Measurements from ENCODE around the gene CNOT4.
A peak's percentile ranks its signal among the peaks of the same experiment; 100 is the strongest.
"Not testable (repeated sequence)": the region's sequence is repeated elsewhere in the genome, so short reads cannot be mapped to it uniquely, and the experiment has no call there.

CNOT4 gene

GRCh38 chr7:135359615-135360014 is 150.3 kb downstream of the CNOT4 start:
- DNase-seq = no peak

- no peak for DNase-seq
These were observed 154.4 kb downstream of the CNOT4 start for GRCh38 chr7:135355377-135356048.

- no peak for DNase-seq
These were observed 156.1 kb downstream of the CNOT4 start for GRCh38 chr7:135353832-135354231.

GRCh38 chr7:135352285-135352684 is 157.6 kb downstream of the CNOT4 start:
- DNase-seq = no peak

- not testable (repeated sequence) for DNase-seq
These were observed 158.8 kb downstream of the CNOT4 start for GRCh38 chr7:135351070-135351469.

- DNase-seq = no peak
These were observed 160.2 kb downstream of the CNOT4 start for GRCh38 chr7:135349746-135350145.

GRCh38 chr7:135348493-135348892 is 161.4 kb downstream of the CNOT4 start:
- DNase-seq = no peak

GRCh38 chr7:135343361-135343760 is 166.5 kb downstream of the CNOT4 start:
- DNase-seq = no peak

GRCh38 chr7:135342887-135343286 is 167.0 kb downstream of the CNOT4 start:
- peak; percentile 36 for DNase-seq

- no peak for DNase-seq
These were observed 168.9 kb downstream of the CNOT4 start for GRCh38 chr7:135341049-135341448.

- no peak for DNase-seq
These were observed 171.8 kb downstream of the CNOT4 start for GRCh38 chr7:135337977-135338550.

- no peak for DNase-seq
These were observed 172.4 kb downstream of the CNOT4 start for GRCh38 chr7:135337506-135337905.

- DNase-seq = peak; percentile 71
These were observed 174.2 kb downstream of the CNOT4 start for GRCh38 chr7:135335628-135336139.

GRCh38 chr7:135334830-135335543 is 174.9 kb downstream of the CNOT4 start:
- peak; percentile 88 for DNase-seq

- DNase-seq = no peak
These were observed 176.0 kb downstream of the CNOT4 start for GRCh38 chr7:135333946-135334345.

- no peak for DNase-seq
These were observed 176.7 kb downstream of the CNOT4 start for GRCh38 chr7:135333200-135333599.

- DNase-seq = no peak
These were observed 179.8 kb downstream of the CNOT4 start for GRCh38 chr7:135330088-135330487.

GRCh38 chr7:135328526-135328925 is 181.4 kb downstream of the CNOT4 start:
- DNase-seq = no peak

- DNase-seq = no peak
These were observed 181.8 kb downstream of the CNOT4 start for GRCh38 chr7:135328053-135328452.

GRCh38 chr7:135327458-135327857 is 182.4 kb downstream of the CNOT4 start:
- no peak for DNase-seq

GRCh38 chr7:135326636-135327280 is 183.1 kb downstream of the CNOT4 start:
- DNase-seq = no peak

GRCh38 chr7:135322571-135323340 is 187.1 kb downstream of the CNOT4 start:
- no peak for DNase-seq

GRCh38 chr7:135321556-135321955 is 188.3 kb downstream of the CNOT4 start:
- DNase-seq = no peak

Data from SHP77 treated with DMSO at 0.1 percent for 48 hours (cell line).